Breast epithelium (tissue), 3 donors: Measurements from ENCODE around the gene OXSM.

Experiments used
- POLR2A ChIP-seq: fragments of 450-650 bp; IDR thresholded peaks from one replicate; pipeline ENCODE4 v1.6.1; 2016; ENCODE audit warnings: antibody characterized with exemption, mild to moderate bottlenecking, moderate library complexity
- POLR2AphosphoS5 ChIP-seq, 3 donors: sonication (generic); formaldehyde crosslinking; IDR thresholded peaks; one replicate each; pipeline ENCODE4 v1.6.1; 2017; ENCODE audit warnings: antibody characterized with exemption in 3 of 3
- TF ChIP-seq, protein P1 (sequence below), 3 donors: fragments of 450-650 bp; IDR thresholded peaks; one replicate each; pipeline ENCODE4 v1.5.1; 2016 to 2017; ENCODE audit warnings: antibody characterized with exemption in 3 of 3, mild to moderate bottlenecking in 3 of 3, moderate library complexity in 3 of 3

- TF ChIP-seq POLR2AphosphoS5 (IDR thresholded peaks at IDR 0.05) (no peak), POLR2A (no peak)
- TF ChIP-seq, protein P1, sequence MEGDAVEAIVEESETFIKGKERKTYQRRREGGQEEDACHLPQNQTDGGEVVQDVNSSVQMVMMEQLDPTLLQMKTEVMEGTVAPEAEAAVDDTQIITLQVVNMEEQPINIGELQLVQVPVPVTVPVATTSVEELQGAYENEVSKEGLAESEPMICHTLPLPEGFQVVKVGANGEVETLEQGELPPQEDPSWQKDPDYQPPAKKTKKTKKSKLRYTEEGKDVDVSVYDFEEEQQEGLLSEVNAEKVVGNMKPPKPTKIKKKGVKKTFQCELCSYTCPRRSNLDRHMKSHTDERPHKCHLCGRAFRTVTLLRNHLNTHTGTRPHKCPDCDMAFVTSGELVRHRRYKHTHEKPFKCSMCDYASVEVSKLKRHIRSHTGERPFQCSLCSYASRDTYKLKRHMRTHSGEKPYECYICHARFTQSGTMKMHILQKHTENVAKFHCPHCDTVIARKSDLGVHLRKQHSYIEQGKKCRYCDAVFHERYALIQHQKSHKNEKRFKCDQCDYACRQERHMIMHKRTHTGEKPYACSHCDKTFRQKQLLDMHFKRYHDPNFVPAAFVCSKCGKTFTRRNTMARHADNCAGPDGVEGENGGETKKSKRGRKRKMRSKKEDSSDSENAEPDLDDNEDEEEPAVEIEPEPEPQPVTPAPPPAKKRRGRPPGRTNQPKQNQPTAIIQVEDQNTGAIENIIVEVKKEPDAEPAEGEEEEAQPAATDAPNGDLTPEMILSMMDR (IDR thresholded peaks at IDR 0.05), result no peak
These were observed 44.5 kb downstream of the OXSM start for GRCh38 chr3:25834346-25834745.
